PC-3 (cell line): ENCODE data around the gene SGCD.

Source experiments
- CTCF ChIP-seq: fragments of 300-600 bp; sonication (generic); conservative IDR thresholded peaks from 2 replicates; pipeline ENCODE4 v1.5.1; 2017; ENCODE audit warnings: antibody characterized with exemption, low read depth, mild to moderate bottlenecking, low read length
- EZH2 ChIP-seq: fragments of 300-600 bp; sonication (generic); IDR thresholded peaks from one replicate; pipeline ENCODE4 v1.6.1; 2017; ENCODE audit warnings: antibody characterized with exemption, mild to moderate bottlenecking, low read length; ENCODE audit not compliant: unreplicated experiment

- TF ChIP-seq CTCF = no peak
- no peak for TF ChIP-seq EZH2
Measured at GRCh38 chr5:156585999-156586398, 259.0 kb downstream of the SGCD start.
